Myometrial cell (primary cell): ENCODE data around the gene EFNA1. TPM values are rescaled to one million over a fixed set of nuclear protein-coding genes. Genes with fewer than 3 reads are reported as not detected.

ENCODE experiments used
- total RNA-seq: library from RNA; depleted of rRNA; stranded (reverse); fragments of >200 nt; gene quantifications from 2 replicates; pipeline ENCODE4 v1.2.3, GENCODE V29; 2015

EFNA1 gene
- not detected in 2 replicates for total RNA-seq

GRCh38 chr1:155127105-155127966 is at the start of gene EFNA1:
EFNA1 (plus strand) TSS chr1:155127876; CDS start chr1:155127978, 102 bp downstream.

GRCh38 chr1:155078469-155079209 is 49.0 kb upstream of the EFNA1 start, which contains the start of gene EFNA3:
EFNA3 (plus strand) TSS chr1:155078837; CDS start chr1:155078942, 105 bp downstream.

GRCh38 chr1:155135415-155136028 is 7.8 kb downstream of the EFNA1 start, which contains the start of gene SLC50A1:
SLC50A1 (plus strand) TSS chr1:155135852; CDS start chr1:155135912, 60 bp downstream.

GRCh38 chr1:155139895-155140629 is 12.4 kb downstream of the EFNA1 start, which contains the start of gene DPM3:
DPM3 (minus strand) TSS chr1:155140531; CDS start chr1:155140240, 291 bp downstream.

GRCh38 chr1:155172732-155173477 is 45.2 kb downstream of the EFNA1 start, which contains the start of gene KRTCAP2:
KRTCAP2 (minus strand) TSS chr1:155173304; CDS start chr1:155173224, 80 bp downstream.

GRCh38 chr1:155173478-155174323 is 46.0 kb downstream of the EFNA1 start, which contains the start of gene TRIM46:
TRIM46 (plus strand) TSS chr1:155173849; CDS start chr1:155173967, 118 bp downstream.

Other genes starting within 250 kb of the EFNA1 start
- 14.1 and 14.2 TPM in 2 replicates for gene PMVK, start 191.2 kb upstream of the EFNA1 start, total RNA-seq
- gene PBXIP1, start 171.8 kb upstream of the EFNA1 start, total RNA-seq = 45.0 and 48.2 TPM in 2 replicates
- gene PYGO2, start 166.1 kb upstream of the EFNA1 start, total RNA-seq = 14.2 and 16.1 TPM in 2 replicates
- gene SHC1, start 157.1 kb upstream of the EFNA1 start, total RNA-seq = 329 and 340 TPM in 2 replicates
- 84.4 and 128 TPM in 2 replicates for gene CKS1B, start 153.2 kb upstream of the EFNA1 start, total RNA-seq
- 31.4 and 42.1 TPM in 2 replicates for gene FLAD1, start 144.5 kb upstream of the EFNA1 start, total RNA-seq
- not detected in 2 replicates for gene LENEP, start 134.3 kb upstream of the EFNA1 start, total RNA-seq
- gene ZBTB7B, start 125.1 kb upstream of the EFNA1 start, total RNA-seq = 10.8 and 14.7 TPM in 2 replicates
- 0.18 and 0.29 TPM in 2 replicates for gene DCST2, start 94.1 kb upstream of the EFNA1 start, total RNA-seq
- not detected in 2 replicates for gene DCST1, start 94.1 kb upstream of the EFNA1 start, total RNA-seq
- gene ADAM15, start 76.6 kb upstream of the EFNA1 start, total RNA-seq = 84.7 and 112 TPM in 2 replicates
- gene EFNA4, start 64.1 kb upstream of the EFNA1 start, total RNA-seq = 4.6 and 7.8 TPM in 2 replicates
- gene EFNA3, start 49.0 kb upstream of the EFNA1 start, total RNA-seq = 0.53 and 0.58 TPM in 2 replicates
- gene SLC50A1, start 8.0 kb downstream of the EFNA1 start, total RNA-seq = 78.3 and 119 TPM in 2 replicates
- 218 and 219 TPM in 2 replicates for gene DPM3, start 12.7 kb downstream of the EFNA1 start, total RNA-seq
- 192 and 276 TPM in 2 replicates for gene KRTCAP2, start 45.4 kb downstream of the EFNA1 start, total RNA-seq
- gene TRIM46, start 46.0 kb downstream of the EFNA1 start, total RNA-seq = 3.7 and 5.8 TPM in 2 replicates
- 19.0 and 21.3 TPM in 2 replicates for gene THBS3, start 80.0 kb downstream of the EFNA1 start, total RNA-seq
- gene MTX1, start 80.8 kb downstream of the EFNA1 start, total RNA-seq = 105 and 129 TPM in 2 replicates
- gene ENTREP3, start 127.6 kb downstream of the EFNA1 start, total RNA-seq = 17.9 and 21.0 TPM in 2 replicates
- gene SCAMP3, start 134.5 kb downstream of the EFNA1 start, total RNA-seq = 92.3 and 114 TPM in 2 replicates
- gene CLK2, start 145.6 kb downstream of the EFNA1 start, total RNA-seq = 18.2 and 24.1 TPM in 2 replicates
- gene HCN3, start 149.6 kb downstream of the EFNA1 start, total RNA-seq = under 0.01 and 1.2 TPM in 2 replicates
- gene PKLR, start 173.6 kb downstream of the EFNA1 start, total RNA-seq = not detected in 2 replicates
- gene FDPS, start 181.0 kb downstream of the EFNA1 start, total RNA-seq = 1,079 and 1,092 TPM in 2 replicates
- gene RUSC1, start 193.0 kb downstream of the EFNA1 start, total RNA-seq = 23.4 and 35.5 TPM in 2 replicates